Loucy (cell line): ENCODE measurements around the gene FTL.

Source experiments
- CTCF ChIP-seq: fragments of 200-600 bp; sonication (generic); conservative IDR thresholded peaks from 2 replicates; pipeline ENCODE4 v1.5.1; 2014; ENCODE audit warnings: mild to moderate bottlenecking, antibody characterized with exemption, low read length
- EZH2phosphoT487 ChIP-seq: fragments of 200-600 bp; IDR thresholded peaks from 2 replicates; pipeline ENCODE4 v1.6.1; 2018; ENCODE audit warnings: antibody characterized with exemption, mild to moderate bottlenecking, moderate library complexity, borderline replicate concordance

GRCh38 chr19:48975947-48976847 is 11.1 kb downstream of the FTL start:
- no peak for TF ChIP-seq CTCF
- TF ChIP-seq EZH2phosphoT487, result no peak
